PC-9 (cell line): ENCODE measurements around the gene CD44. TPM values are rescaled to one million over a fixed set of nuclear protein-coding genes. Genes with fewer than 3 reads are reported as not detected.

Experiments used
- BruUV-seq: library from RNA; stranded (reverse); fragments of 400-500 nt; replicated peaks from 2 replicates; lab custom pipeline; 2021; lab: Mats Ljungman, UMichigan
- CTCF ChIA-PET: fragments of 300-600 bp; sonication (Branson Sonifier 250); formaldehyde crosslinking; loops from one replicate; lab custom pipeline; 2022; ENCODE audit warnings: antibody characterized with exemption; lab: Charles Lee
- POLR2A ChIA-PET: fragments of 300-600 bp; sonication (Branson Sonifier 250); formaldehyde crosslinking; loops from one replicate; lab custom pipeline; 2022; ENCODE audit warnings: antibody characterized with exemption; ENCODE audit not compliant: unreplicated experiment; lab: Charles Lee
- DNase-seq, 2 experiments: peaks; one replicate each; pipeline versions ENCODE4 v3.0.0 to v3.0.0-alpha.2; 2015 to 2022; ENCODE audit warnings: mixed read lengths in 1 of 2
- H2AFZ ChIP-seq: fragments of 200-600 bp; sonication (generic); 2 replicates; pipeline ENCODE4 v1.8.1; 2017; ENCODE audit warnings: antibody characterized with exemption
- H3F3A ChIP-seq: fragments of 200-600 bp; sonication (generic); 2 replicates; pipeline ENCODE4 v1.8.1; 2017; ENCODE audit warnings: antibody characterized with exemption, mild to moderate bottlenecking, low read depth; ENCODE audit not compliant: insufficient read depth
- H3K27ac ChIP-seq: fragments of 200-600 bp; sonication (generic); 2 replicates; pipeline ENCODE4 v1.6.1; 2016; ENCODE audit warnings: mixed run types
- H3K27me3 ChIP-seq: fragments of 200-600 bp; sonication (generic); 2 replicates; pipeline ENCODE4 v1.6.1; 2016; ENCODE audit warnings: low read depth, mixed run types; ENCODE audit not compliant: insufficient read depth
- H3K36me3 ChIP-seq: fragments of 200-600 bp; sonication (generic); 2 replicates; pipeline ENCODE4 v1.6.1; 2016; ENCODE audit warnings: low read depth, mixed run types
- H3K4me1 ChIP-seq: fragments of 200-600 bp; sonication (generic); replicated peaks from 2 replicates; pipeline ENCODE4 v1.6.1; 2016; ENCODE audit warnings: mixed run types; ENCODE audit not compliant: insufficient read depth
- H3K4me2 ChIP-seq: fragments of 200-600 bp; sonication (generic); 2 replicates; pipeline ENCODE4 v1.6.1; 2017; ENCODE audit warnings: mixed run types
- H3K4me3 ChIP-seq: fragments of 200-600 bp; sonication (generic); 2 replicates; pipeline ENCODE4 v1.6.1; 2016; ENCODE audit warnings: mixed run types
- H3K79me2 ChIP-seq: fragments of 200-600 bp; sonication (generic); 2 replicates; pipeline ENCODE4 v1.6.1; 2017; ENCODE audit warnings: low read depth, mixed run types
- H3K9me2 ChIP-seq: fragments of 200-600 bp; sonication (generic); 2 replicates; pipeline ENCODE4 v1.8.1; 2017; ENCODE audit warnings: mild to moderate bottlenecking; ENCODE audit not compliant: insufficient read depth
- H3K9me3 ChIP-seq: fragments of 200-600 bp; sonication (generic); 2 replicates; pipeline ENCODE4 v1.8.1; 2016; ENCODE audit warnings: low read depth; ENCODE audit not compliant: insufficient read depth
- H4K20me1 ChIP-seq: fragments of 200-600 bp; sonication (generic); 2 replicates; pipeline ENCODE4 v1.8.1; 2017; ENCODE audit not compliant: insufficient read depth
- EZH2 ChIP-seq: fragments of 200-600 bp; sonication (generic); IDR thresholded peaks from 2 replicates; pipeline ENCODE4 v1.8.0; 2017; ENCODE audit warnings: antibody characterized with exemption, low read depth
- intact Hi-C: fragments of 100-400 bp; cut with micrococcal nuclease; formaldehyde crosslinking; loops from one replicate; pipeline ENCODE4 v1.10.0; 2022; ENCODE audit not compliant: unreplicated experiment
- total RNA-seq: library from RNA; stranded (reverse); gene quantifications from 2 replicates; pipeline ENCODE4 v1.2.3, GENCODE V29; 2021
- TF ChIP-seq, protein P1 (sequence below): fragments of 200-600 bp; sonication (generic); conservative IDR thresholded peaks from 2 replicates; pipeline ENCODE4 v1.6.1; 2017; ENCODE audit warnings: mixed run types, antibody characterized with exemption, mild to moderate bottlenecking, moderate library complexity

Gene CD44
- total RNA-seq, 1 experiment from 2014 or later = 775 TPM

DNA sequence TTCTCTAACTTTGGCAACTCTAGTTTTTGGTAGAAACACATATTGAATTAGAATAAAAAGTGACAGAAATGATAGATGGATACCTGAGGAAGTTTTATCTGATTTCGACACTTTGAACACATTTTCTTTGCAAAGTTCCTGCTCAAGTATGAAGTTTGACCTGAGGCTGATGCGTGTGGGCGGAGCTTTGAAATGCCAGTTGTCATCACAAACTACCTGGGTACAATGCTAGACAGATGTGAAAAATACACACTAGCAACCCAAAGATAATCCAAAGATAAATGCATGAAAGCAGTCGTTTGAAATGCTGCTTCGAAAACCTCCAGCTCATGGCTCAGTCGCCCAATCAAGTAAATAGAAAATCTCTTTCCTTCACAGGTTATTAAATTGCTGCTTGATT lies 54.8 kb downstream of the CD44 start:
- TF ChIP-seq EZH2 = no peak
- TF ChIP-seq, protein P1, sequence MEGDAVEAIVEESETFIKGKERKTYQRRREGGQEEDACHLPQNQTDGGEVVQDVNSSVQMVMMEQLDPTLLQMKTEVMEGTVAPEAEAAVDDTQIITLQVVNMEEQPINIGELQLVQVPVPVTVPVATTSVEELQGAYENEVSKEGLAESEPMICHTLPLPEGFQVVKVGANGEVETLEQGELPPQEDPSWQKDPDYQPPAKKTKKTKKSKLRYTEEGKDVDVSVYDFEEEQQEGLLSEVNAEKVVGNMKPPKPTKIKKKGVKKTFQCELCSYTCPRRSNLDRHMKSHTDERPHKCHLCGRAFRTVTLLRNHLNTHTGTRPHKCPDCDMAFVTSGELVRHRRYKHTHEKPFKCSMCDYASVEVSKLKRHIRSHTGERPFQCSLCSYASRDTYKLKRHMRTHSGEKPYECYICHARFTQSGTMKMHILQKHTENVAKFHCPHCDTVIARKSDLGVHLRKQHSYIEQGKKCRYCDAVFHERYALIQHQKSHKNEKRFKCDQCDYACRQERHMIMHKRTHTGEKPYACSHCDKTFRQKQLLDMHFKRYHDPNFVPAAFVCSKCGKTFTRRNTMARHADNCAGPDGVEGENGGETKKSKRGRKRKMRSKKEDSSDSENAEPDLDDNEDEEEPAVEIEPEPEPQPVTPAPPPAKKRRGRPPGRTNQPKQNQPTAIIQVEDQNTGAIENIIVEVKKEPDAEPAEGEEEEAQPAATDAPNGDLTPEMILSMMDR = no peak
- intact Hi-C loops = no loop called here
- no peaks in the 10 kb centered on the region for H3K9me3 ChIP-seq
- no peaks in the 10 kb centered on the region for H3K4me1 ChIP-seq
- H3K4me3 ChIP-seq = no peak overlapping the region
- peaks cover 98% of the 10 kb centered on the region for H3F3A ChIP-seq
- H3K4me2 ChIP-seq = no peak overlapping the region
- ChIA-PET POLR2A (no interaction called here), CTCF (interaction anchor here (0.6 kb wide), 1 partner anchor 198 kb away, joined by 3 read pairs; no protein-coding TSS in a partner anchor)
- H3K27ac ChIP-seq = peak overlapping the region; percentile 6; the same call in 1 of the 2 replicates
- peaks cover 14% of the 10 kb centered on the region; the same call in 1 of the 2 replicates for H4K20me1 ChIP-seq
- DNase-seq = no peak
- H3K9me2 ChIP-seq = no peaks in the 10 kb centered on the region
- BruUV-seq = no TSS peak
- peaks cover 88% of the 10 kb centered on the region for H3K79me2 ChIP-seq
- H3K36me3 ChIP-seq = peaks cover 94% of the 10 kb centered on the region
- no peak overlapping the region for H2AFZ ChIP-seq
- no peaks in the 10 kb centered on the region for H3K27me3 ChIP-seq

DNA sequence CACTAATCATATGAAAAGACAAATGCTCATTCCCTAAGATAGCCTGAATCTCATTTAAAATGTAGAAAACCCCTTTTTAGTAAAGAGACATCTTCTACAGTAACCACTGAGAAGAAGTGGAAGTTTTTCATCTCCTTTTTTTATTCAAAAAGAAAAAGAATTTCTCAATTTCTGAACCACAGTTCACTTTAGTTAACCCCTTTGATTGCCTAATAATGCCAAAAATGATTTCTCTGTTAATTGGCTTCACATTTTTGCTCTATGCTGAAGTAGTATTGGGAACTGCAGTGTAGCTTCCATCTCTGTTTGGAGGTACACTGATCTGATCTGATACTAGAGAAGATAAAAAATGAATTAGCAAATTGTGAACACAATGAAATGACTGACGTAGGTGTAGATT lies 58.3 kb downstream of the CD44 start:
- Histone ChIP-seq H3K9me3 (no peaks in the 10 kb centered on the region), H3K36me3 (peaks cover 92% of the 10 kb centered on the region), H3F3A (peaks cover 88% of the 10 kb centered on the region), H3K27me3 (no peaks in the 10 kb centered on the region), H3K4me3 (no peak overlapping the region), H3K4me2 (no peak overlapping the region), H3K79me2 (peaks cover 77% of the 10 kb centered on the region), H2AFZ (no peak overlapping the region), H4K20me1 (peaks cover 7% of the 10 kb centered on the region; the same call in 1 of the 2 replicates), H3K27ac (no peak overlapping the region), H3K9me2 (no peaks in the 10 kb centered on the region), H3K4me1 (no peaks in the 10 kb centered on the region)
- intact Hi-C loops = no loop called here
- TF ChIP-seq EZH2 = no peak
- TF ChIP-seq, protein P1 = no peak
- no peak for DNase-seq
- ChIA-PET POLR2A (no interaction called here), CTCF (no interaction called here)
- no TSS peak for BruUV-seq

DNA sequence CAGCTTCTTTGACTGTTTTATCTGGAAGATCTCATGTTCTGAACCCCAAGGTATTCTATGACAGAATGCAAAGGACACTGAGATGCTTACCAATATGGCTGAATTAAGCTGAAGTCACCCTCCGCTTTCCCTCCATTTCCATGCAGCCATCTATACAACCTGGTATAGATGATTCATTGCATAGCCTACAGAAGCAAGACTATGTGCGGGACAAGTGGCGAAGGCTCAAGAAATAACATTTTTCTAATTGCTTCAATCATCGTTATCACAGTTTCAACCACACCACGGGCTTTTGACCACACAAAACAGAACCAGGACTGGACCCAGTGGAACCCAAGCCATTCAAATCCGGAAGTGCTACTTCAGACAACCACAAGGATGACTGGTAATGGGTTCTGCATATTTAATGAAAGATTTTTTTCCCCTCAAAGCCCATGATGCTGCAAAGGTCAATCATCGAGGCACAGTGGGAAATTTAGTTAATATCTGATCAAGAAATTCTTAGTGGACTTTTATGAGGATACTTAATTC lies 61.9 kb downstream of the CD44 start:
- Histone ChIP-seq H3K79me2 (peaks cover 70% of the 10 kb centered on the region), H3K4me2 (no peak overlapping the region), H3K9me2 (no peaks in the 10 kb centered on the region), H3F3A (peaks cover 89% of the 10 kb centered on the region), H3K4me1 (no peaks in the 10 kb centered on the region), H3K36me3 (peaks cover 95% of the 10 kb centered on the region), H3K27me3 (no peaks in the 10 kb centered on the region), H3K9me3 (no peaks in the 10 kb centered on the region), H3K4me3 (no peak overlapping the region), H2AFZ (no peak overlapping the region), H4K20me1 (peaks cover 3% of the 10 kb centered on the region; the same call in 1 of the 2 replicates), H3K27ac (no peak overlapping the region)
- BruUV-seq = no TSS peak
- intact Hi-C loops = no loop called here
- DNase-seq = no peak
- POLR2A ChIA-PET = no interaction called here
- no peak for TF ChIP-seq EZH2
- TF ChIP-seq, protein P1 = no peak
- CTCF ChIA-PET = no interaction called here
